ENCODE measurements around the gene HYAL2.
"Not testable (repeated sequence)": the region's sequence is repeated elsewhere in the genome, so short reads cannot be mapped to it uniquely, and the experiment has no call there.

Gene HYAL2

GRCh38 chr3:50288387-50289007 lies 34.0 kb downstream of the HYAL2 start:
- Histone ChIP-seq H3K27me3 (ENCODE audit: insufficient read depth, low read length, poor library complexity, severe bottlenecking) (no peaks in the 10 kb centered on the region), H3F3A (ENCODE audit: low read depth) (no peaks in the 10 kb centered on the region), H3K9ac (ENCODE audit: low read depth, low read length, poor library complexity, severe bottlenecking) (no peak overlapping the region), H3K4me3 (ENCODE audit: low read length, poor library complexity, severe bottlenecking) (no peak overlapping the region), H4K20me1 (ENCODE audit: insufficient read depth, low read length, poor library complexity, severe bottlenecking) (peaks cover 3% of the 10 kb centered on the region), H3K79me2 (ENCODE audit: insufficient read depth, low read length) (peaks cover 26% of the 10 kb centered on the region), H3K4me2 (ENCODE audit: low read depth, low read length, poor library complexity, severe bottlenecking) (no peak overlapping the region), H3K4me1 (ENCODE audit: insufficient read depth, low read length, poor library complexity, severe bottlenecking) (peaks cover 18% of the 10 kb centered on the region), H3K36me3 (ENCODE audit: insufficient read depth, low read length) (peaks cover 12% of the 10 kb centered on the region; the same call in 1 of the 2 replicates), H2AFZ (ENCODE audit: low read length) (no peak overlapping the region), H3K9me2 (replicated peaks; ENCODE audit: low read depth, low read length) (no peaks in the 10 kb centered on the region), H3K9me3 (ENCODE audit: insufficient read depth, low read depth, low read length) (no peaks in the 10 kb centered on the region)
- TF ChIP-seq, protein P1, sequence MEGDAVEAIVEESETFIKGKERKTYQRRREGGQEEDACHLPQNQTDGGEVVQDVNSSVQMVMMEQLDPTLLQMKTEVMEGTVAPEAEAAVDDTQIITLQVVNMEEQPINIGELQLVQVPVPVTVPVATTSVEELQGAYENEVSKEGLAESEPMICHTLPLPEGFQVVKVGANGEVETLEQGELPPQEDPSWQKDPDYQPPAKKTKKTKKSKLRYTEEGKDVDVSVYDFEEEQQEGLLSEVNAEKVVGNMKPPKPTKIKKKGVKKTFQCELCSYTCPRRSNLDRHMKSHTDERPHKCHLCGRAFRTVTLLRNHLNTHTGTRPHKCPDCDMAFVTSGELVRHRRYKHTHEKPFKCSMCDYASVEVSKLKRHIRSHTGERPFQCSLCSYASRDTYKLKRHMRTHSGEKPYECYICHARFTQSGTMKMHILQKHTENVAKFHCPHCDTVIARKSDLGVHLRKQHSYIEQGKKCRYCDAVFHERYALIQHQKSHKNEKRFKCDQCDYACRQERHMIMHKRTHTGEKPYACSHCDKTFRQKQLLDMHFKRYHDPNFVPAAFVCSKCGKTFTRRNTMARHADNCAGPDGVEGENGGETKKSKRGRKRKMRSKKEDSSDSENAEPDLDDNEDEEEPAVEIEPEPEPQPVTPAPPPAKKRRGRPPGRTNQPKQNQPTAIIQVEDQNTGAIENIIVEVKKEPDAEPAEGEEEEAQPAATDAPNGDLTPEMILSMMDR (conservative IDR thresholded peaks at IDR 0.05; ENCODE audit: low read length), result no peak
- TF ChIP-seq EZH2phosphoT487 (IDR thresholded peaks at IDR 0.05; ENCODE audit: borderline replicate concordance), result no peak

DNA sequence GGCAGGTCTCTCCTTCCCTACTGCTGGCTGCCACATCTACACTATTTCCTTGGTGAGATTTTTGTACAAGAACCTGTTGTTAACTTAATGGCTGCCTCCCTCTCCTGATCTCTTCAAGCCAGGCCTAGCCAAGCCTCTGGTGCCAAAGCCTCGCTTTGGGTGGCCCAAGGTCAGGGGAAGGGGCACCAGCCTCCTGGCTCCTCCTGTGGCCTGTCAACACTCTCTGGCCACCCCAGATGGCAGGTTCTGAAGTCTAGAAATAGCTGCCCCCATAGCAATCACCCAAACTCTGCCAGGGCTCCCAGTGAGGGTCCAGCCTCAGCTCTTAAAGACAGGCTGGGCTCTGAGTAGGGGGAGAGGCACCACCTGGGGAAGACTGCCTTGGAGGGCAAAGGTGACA lies 35.3 kb downstream of the HYAL2 start:
- Histone ChIP-seq H3F3A (ENCODE audit: low read depth) (no peaks in the 10 kb centered on the region), H3K4me1 (ENCODE audit: insufficient read depth, low read length, poor library complexity, severe bottlenecking) (peaks cover 13% of the 10 kb centered on the region), H3K9ac (ENCODE audit: low read depth, low read length, poor library complexity, severe bottlenecking) (no peak overlapping the region), H3K4me2 (ENCODE audit: low read depth, low read length, poor library complexity, severe bottlenecking) (no peak overlapping the region), H3K27me3 (ENCODE audit: insufficient read depth, low read length, poor library complexity, severe bottlenecking) (no peaks in the 10 kb centered on the region), H3K79me2 (ENCODE audit: insufficient read depth, low read length) (peaks cover 26% of the 10 kb centered on the region), H4K20me1 (ENCODE audit: insufficient read depth, low read length, poor library complexity, severe bottlenecking) (peaks cover 3% of the 10 kb centered on the region), H3K9me2 (replicated peaks; ENCODE audit: low read depth, low read length) (no peaks in the 10 kb centered on the region), H2AFZ (ENCODE audit: low read length) (no peak overlapping the region), H3K9me3 (ENCODE audit: insufficient read depth, low read depth, low read length) (no peaks in the 10 kb centered on the region), H3K4me3 (ENCODE audit: low read length, poor library complexity, severe bottlenecking) (no peak overlapping the region), H3K36me3 (ENCODE audit: insufficient read depth, low read length) (peaks cover 12% of the 10 kb centered on the region; the same call in 1 of the 2 replicates)
- no peak for TF ChIP-seq EZH2phosphoT487 (IDR thresholded peaks at IDR 0.05; ENCODE audit: borderline replicate concordance)
- TF ChIP-seq, protein P1 (conservative IDR thresholded peaks at IDR 0.05; ENCODE audit: low read length), result no peak

DNA sequence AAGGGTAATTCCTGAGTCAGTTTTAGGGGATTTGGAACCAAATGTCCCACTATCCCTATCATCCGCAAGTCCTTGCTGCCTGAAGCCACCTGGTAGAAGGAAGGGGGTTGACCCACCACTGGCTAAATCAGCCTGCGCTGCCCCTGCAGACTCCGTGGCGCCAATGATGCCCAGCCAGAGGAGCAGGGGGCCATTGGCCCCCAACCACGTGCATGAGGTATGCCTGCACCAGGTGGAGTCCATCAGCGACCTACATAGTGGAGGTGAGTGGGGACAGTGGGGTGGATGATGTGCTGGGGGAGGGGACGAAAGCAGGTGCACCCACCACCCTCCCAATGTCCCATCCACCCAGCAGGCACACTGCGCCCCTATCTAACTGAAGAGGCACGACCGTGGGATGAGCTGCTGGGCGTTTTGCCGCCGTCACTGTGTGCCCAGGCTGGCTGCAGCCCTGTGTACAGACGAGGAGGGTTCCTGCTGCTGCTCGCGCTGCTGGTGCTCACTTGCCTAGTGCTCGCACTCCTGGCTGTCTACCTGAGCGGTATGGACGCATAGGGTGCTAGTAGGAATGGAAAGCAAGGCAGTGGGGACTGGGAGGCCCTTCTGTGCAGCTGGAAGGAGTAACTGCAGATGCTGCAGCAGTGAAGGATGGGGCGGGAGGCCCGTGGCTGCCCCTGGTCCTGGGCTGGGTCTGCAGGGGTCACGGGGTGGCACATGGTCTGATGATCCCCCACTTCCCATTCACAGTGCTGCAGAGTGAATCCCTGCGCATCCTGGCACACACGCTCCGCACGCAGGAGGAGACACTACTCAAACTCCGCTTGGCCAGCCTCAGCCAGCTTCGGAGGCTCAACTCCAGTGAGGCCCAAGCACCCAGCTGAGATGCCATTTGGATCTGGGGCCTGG lies 36.0 kb downstream of the HYAL2 start:
- H3K27me3 ChIP-seq (ENCODE audit: insufficient read depth, low read length, poor library complexity, severe bottlenecking), result no peaks in the 10 kb centered on the region

DNA sequence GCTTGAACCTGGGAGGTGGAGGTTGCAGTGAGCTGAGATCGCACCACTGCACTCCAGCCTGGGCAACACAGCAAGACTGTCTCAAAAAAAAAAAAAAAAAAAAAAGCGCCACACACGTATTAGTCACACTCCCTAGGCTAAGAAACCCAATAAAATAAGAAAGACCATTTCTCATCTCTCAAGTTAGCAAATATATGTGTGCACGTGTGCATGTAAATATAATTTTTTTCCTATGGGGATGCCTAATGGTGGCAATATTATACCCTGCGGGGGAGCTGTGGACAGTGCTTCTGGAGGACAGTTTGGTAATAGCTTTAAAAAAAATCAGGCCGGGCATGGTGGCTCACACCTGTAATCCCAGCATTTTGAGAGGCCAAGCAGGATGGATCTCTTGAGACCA lies 38.4 kb downstream of the HYAL2 start:
- not testable (repeated sequence) for H3K4me2 ChIP-seq (ENCODE audit: low read depth, low read length, poor library complexity, severe bottlenecking); H3K4me3 ChIP-seq (ENCODE audit: low read length, poor library complexity, severe bottlenecking); H4K20me1 ChIP-seq (ENCODE audit: insufficient read depth, low read length, poor library complexity, severe bottlenecking)

More for the DNA sequence above, 36.0 kb downstream of the HYAL2 start:
- Histone ChIP-seq H3K4me3 (ENCODE audit: low read length, poor library complexity, severe bottlenecking) (no peak overlapping the region), H4K20me1 (ENCODE audit: insufficient read depth, low read length, poor library complexity, severe bottlenecking) (peaks cover 3% of the 10 kb centered on the region), H3F3A (ENCODE audit: low read depth) (no peaks in the 10 kb centered on the region), H3K9me2 (replicated peaks; ENCODE audit: low read depth, low read length) (no peaks in the 10 kb centered on the region), H3K4me2 (ENCODE audit: low read depth, low read length, poor library complexity, severe bottlenecking) (no peak overlapping the region), H3K9ac (ENCODE audit: low read depth, low read length, poor library complexity, severe bottlenecking) (no peak overlapping the region), H3K36me3 (ENCODE audit: insufficient read depth, low read length) (peaks cover 12% of the 10 kb centered on the region; the same call in 1 of the 2 replicates), H3K4me1 (ENCODE audit: insufficient read depth, low read length, poor library complexity, severe bottlenecking) (peaks cover 12% of the 10 kb centered on the region), H3K9me3 (ENCODE audit: insufficient read depth, low read depth, low read length) (no peaks in the 10 kb centered on the region), H2AFZ (ENCODE audit: low read length) (no peak overlapping the region), H3K79me2 (ENCODE audit: insufficient read depth, low read length) (peaks cover 20% of the 10 kb centered on the region)
- TF ChIP-seq EZH2phosphoT487 (IDR thresholded peaks at IDR 0.05; ENCODE audit: borderline replicate concordance), result no peak
- TF ChIP-seq, protein P1 (conservative IDR thresholded peaks at IDR 0.05; ENCODE audit: low read length), result no peak

More for the DNA sequence above, 38.4 kb downstream of the HYAL2 start:
- not testable (repeated sequence) for H3K27me3 ChIP-seq (ENCODE audit: insufficient read depth, low read length, poor library complexity, severe bottlenecking); H3K9ac ChIP-seq (ENCODE audit: low read depth, low read length, poor library complexity, severe bottlenecking); H3K9me2 ChIP-seq (replicated peaks; ENCODE audit: low read depth, low read length); H3K9me3 ChIP-seq (ENCODE audit: insufficient read depth, low read depth, low read length); H3K4me1 ChIP-seq (ENCODE audit: insufficient read depth, low read length, poor library complexity, severe bottlenecking); H2AFZ ChIP-seq (ENCODE audit: low read length); H3F3A ChIP-seq (ENCODE audit: low read depth); H3K79me2 ChIP-seq (ENCODE audit: insufficient read depth, low read length)
- H3K36me3 ChIP-seq (ENCODE audit: insufficient read depth, low read length), result peaks cover 12% of the 10 kb centered on the region; the same call in 1 of the 2 replicates
